ENCODE results near the gene NEGR1.

Gene NEGR1

DNA sequence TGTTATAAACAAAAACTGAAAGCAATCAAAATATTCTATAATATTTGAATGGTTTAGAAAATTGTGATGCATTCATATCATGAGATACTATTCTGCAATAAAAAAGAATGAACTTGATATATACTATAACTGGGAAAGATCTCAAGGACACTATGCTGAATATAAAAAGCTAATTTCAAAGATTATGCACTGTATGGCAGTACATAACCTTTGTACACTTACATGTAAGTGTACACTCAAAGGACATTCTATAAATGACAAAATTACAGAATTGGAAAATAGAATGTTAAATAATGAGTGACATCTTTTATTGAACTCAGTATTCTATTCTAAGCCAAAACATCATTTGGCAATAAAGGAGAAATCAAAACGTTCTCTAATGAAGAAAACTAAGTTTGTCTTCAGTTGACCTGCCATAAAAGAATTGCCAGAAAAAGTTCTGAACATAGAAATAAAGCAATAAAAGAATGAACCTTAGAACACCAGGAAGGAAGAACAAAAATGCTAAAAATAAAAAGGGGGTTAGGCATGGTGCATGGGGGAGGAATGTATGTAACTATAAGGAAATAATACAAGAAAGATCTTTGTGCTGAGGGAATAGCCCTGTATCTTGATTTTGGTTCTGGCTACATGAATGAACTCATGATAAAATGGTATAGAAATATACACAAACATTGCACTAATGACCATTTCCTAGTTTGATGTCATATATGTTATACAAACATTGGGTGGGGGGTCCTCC lies 519.7 kb downstream of the NEGR1 start:
- no peak for DNase-seq

DNA sequence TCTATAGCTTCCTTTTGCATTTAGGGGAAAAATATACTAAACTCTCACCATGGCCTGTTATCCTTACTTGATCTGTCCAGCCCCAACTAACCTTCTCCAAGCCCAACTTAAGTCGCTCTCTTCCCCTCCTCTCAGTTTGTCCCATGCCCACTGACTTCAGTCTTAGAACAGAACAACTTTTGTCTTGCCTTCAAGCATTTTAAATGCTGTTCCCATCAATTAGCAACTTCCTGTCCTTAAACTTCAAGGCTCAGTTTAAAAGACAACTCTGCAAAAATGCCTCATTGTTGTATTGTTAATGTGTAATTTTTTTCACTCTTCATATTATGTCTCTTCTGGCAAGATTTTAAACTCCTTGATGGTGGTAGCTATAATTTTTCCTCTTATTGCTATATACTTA lies 526.9 kb downstream of the NEGR1 start:
- no peak for DNase-seq

DNA sequence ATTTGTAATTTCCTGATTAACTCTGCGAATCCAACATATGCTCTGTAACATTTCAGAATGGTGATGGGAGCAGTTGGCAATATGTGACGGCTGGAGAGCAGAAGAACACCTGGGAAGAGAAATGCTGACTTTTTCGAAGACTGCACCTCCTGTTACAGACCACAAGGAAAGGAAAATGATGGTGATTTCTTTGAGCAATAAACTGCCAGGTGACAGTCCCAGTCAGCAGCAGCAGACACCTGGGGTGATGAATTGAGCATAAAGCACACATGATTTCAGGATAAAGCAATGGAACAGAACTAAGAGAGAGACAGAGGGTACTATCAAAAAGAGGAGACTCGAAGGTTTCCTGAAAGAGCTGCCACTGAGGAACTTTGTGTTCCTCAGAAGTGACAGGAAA lies 528.6 kb downstream of the NEGR1 start:
- DNase-seq: no peak

DNA sequence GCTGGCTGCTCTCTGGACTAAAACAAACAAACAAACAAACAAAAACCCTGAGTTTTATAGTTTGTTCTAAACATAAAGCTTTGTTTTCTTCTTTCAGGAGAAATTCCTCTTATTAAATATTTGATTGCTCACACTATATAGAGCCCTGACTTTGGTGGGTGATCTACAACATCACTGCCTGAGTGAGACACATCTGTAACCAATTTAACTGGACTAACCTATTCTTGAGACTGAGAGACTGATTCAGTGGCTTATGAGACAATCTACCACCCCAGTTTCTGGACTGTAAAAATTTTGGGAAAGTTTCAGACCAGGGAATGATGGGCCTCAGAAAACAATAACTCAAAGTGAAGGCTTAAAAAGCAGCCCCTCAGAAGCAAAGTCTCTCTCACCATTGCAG lies 537.0 kb downstream of the NEGR1 start:
- DNase-seq: no peak

DNA sequence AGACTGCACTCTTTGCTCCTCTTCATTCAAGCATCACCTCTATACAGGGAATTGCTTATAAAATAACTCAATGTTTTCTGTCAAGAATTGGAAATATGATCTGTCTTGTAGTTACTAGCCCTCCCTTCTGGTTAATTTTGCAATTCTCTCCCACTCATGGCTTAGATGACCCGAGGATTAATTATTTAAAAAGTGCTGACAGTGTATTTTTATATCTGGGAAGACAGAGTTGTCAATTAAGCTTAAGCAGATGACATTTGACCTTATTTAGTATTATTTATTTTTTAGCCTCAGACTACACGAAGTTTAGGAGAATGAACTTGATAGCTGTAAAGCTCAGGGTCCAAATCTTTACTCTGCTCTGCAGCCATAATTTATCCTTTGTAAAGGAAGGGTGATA lies 538.5 kb downstream of the NEGR1 start:
- DNase-seq: no peak

DNA sequence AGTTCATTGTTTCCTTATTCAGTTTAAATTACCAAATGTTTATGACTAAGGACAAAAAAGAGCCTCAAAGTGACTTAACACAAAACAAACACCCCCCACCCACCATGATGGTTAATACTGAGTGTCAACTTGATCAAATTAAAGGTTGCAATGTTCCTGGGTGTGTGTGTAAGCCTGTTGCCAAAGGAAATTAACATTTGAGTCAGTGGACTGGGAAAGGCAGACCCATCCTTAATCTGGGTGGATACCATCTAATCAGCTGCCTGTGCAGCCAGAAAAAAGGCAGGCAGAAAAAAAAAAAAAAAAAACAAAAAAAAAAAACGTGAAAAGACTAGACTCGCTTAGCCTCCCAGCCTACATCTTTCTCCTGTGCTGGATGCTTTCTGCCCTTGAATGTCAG lies 543.4 kb downstream of the NEGR1 start:
- DNase-seq: no peak

DNA sequence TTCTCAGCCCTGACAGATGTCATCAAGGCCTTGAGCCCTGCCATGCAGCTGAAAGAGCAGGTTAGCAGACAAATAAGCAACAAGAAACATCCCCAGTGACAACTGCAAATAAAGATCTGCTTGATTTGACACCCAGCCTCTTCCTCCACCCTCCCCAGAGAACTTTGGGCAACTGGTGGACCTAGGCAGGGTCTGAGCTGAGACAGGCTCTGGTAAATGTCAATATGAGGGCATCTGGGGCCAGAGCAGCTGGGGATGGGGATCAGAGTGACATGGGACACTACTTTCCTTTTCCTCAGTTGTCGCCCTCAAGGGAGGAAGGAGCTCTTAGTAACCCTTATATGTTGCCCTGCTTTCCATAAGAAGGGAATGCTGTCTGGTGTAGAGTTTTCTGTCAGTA lies 544.1 kb downstream of the NEGR1 start:
- no peak for DNase-seq

DNA sequence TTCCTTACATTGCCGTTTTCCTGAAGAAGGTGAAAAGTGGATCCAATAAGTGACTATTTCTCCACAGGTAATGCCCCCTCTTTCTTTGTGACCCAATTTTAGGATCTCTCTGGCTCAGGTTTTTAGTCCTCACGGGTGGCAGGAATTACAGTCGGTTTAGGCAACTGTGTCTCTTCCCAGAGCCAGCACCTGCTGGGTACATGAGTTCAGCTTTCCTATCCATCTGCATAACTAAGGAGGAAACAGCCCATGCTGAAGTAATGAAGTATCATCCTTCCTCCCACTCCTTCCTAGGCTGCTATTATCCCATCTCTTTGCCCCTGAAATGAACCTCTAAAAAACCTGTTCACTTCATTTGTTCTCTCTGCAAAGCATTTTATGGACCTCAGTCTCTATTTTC lies 544.6 kb downstream of the NEGR1 start:
- no peak for DNase-seq

DNA sequence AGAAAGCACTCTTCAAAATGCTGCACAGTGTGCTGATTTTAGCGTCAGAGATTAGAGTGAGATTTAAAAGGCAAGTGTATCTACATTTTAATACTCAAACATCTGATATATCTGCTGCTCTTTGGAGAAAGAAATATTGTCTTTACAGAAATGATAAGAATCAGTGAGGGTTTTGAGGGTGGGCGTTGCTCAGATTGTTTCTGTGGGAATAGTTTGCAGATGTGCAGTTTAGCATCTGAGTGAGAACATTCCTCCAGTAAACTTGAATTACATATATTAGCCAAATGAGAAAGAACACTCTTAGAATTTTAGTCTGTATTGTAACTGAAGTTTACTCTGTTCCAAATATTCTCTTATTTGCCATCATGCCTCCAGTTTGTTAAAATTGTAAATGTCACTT lies 549.2 kb downstream of the NEGR1 start:
- DNase-seq: no peak

DNA sequence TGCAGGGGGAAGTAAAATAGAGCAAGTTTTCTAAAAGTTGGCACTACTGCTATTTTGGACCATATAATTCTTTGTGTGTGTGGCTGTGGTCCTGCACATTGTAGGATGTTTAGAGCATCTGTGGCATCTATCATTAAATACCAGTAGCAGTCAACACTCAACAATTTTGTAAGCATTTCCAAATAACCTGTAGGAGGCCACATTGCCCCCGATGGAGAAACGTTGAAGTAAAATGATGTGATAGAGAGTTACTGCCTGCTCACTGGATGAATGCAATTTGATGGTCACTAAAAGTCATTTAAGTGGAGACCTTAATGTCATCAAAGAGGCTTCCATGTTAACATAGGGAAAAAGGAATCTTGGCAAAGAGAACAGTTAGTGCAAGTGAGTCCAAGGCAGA lies 560.8 kb downstream of the NEGR1 start:
- DNase-seq: no peak

DNA sequence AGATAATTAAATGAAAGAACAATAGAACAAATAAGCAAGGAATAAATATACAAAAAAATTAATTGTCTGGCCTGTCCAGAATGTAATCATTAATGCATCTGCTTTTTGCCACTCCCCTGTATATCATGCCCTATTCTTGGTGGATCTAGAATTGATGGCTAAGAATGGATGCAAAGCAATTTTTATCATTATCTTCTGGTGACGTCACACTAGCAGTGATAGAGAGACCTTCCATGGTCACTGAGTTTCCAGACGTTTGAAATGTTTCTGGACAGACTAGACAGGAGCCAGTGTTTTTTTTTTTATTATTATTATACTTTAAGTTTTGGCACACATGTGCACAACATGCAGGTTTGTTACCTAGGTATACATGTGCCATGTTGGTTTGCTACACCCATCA lies 563.0 kb downstream of the NEGR1 start:
- no peak for DNase-seq

DNA sequence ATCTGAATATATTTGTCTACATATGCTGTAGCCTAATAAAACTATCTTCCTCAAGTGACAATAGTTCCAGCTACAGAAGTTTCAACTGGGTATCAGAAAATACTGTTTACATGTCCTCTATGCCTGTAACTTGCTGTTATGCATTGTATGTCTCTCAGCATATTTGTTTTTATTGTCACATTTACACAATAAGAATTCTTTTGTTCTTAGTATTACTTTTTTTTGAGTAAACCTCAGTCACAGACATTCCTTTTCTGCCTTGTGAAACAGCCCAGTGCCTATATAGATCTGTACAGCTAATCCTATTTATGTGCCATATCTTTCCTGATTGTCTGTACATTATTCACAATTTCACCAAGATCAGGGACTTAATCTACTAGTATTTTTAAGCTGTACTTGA lies 565.2 kb downstream of the NEGR1 start:
- DNase-seq: no peak

DNA sequence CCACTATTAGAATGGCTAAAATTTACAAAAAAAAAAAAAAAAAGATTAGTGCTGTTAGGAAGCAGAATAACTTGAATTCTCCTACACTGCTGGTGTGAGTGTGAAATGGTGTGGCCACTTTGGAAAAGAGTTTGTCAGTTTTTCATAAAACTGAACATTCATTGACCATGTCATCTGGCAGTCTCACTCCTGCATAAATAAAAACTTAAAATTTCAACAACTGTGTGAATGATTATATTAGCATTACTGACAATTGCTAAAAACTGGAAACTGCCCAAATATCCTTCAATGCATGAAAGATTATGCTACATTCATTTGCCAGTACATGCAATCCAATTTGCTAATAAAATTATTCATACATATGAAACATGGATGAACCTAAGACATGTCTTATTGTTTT lies 570.9 kb downstream of the NEGR1 start:
- DNase-seq: no peak

DNA sequence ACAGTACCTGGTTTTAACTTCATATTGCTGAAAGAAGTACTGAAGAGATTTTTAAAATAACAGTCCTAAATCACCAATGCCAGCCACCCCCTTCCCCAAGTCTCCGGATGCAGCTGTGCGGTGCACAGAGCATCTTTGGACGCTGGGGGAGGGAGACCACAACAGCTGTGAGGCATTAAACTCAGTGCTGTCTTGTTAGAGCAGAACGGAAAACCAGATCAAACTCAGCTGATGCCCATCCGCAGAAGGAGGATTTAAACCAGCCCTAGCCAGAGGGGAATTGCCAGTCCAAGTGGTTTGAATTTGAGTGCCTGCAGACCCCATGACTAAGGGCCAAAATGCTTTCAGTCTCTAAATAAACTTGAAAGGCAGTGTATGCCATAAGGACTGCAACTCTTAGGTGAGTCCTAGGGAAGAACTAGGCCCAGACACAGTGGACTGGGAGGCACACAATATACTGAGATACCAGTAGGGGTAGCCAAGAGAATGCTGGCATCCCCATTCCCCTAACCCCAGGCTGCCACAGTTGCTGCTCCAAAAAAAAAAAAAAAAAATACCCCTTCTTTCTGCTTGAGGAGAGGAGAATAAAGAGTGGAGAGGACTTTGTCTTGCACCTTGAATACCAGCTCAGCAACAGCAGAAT lies 576.2 kb downstream of the NEGR1 start:
- DNase-seq: no peak

DNA sequence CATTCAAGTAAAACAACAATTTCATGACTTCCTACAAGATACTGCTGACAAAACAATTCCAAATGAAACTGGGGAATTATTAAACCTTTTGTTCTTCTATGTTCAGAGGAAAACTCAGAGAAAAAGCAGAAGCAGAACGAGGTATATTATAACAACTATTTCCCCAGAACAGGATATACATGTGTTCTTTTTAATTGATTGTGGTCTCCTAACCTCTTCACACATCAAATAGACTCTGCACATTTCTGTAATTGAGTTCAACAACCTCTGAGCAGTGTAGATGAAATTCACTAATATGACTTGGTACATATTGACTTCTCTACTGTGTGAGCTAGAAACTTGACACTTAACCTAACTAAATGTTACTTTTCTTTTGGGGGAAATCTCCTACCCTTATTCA lies 584.2 kb downstream of the NEGR1 start:
- no peak for DNase-seq

DNA sequence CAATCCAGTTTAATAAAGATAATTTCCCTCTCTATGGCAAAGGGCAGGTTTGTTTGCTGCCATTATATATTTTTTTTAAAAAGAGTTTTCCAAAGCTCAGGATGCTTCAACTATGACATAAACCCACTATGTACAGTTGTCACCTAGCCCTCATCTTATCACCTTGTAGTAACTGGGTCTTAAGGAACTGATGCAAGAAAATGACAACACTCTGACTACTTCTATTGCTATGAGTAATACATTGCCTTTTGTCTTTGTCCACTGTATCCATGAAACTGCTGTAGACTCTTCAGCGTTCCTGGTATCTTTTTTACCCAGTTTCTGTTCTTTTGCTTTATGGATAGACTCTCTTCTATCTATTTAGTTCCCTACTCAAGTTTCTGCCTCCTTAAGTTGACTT lies 586.5 kb downstream of the NEGR1 start:
- DNase-seq: no peak

DNA sequence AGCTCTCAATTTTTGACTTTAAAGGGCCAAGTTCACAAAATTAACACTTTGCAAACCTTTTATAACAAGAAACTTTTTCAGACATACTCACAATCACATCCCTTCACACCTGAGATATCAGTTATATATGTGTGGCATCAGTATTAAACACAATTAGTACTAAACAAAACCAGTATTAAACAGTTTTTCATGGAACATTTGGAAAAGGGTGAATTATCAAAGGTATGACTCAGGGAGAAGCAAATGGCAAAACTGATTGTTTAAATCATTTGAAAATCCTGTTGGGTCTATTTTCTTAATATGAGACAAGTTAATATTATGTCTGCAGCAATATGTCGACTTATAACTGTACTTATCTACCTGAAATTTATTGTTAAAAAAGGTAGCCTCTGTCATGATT lies 587.3 kb downstream of the NEGR1 start:
- no peak for DNase-seq

DNA sequence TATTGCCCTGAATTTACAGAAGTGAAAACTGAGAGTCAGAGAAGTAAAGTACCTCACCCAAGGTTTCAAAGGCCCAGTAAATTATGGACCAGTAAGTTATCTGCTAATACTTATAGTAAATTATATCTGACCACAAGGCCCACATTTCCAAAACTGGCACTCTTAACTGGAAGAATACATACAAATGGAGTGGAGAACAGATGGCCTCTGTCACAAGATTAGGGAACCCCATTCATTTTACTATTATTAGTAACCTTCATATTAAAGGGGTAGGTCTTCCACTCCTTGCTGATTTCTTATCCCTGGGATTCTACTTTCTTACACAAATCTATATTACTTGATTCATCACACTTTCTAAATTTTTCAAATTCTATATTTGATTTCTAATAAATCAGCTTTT lies 588.8 kb downstream of the NEGR1 start:
- DNase-seq: no peak

DNA sequence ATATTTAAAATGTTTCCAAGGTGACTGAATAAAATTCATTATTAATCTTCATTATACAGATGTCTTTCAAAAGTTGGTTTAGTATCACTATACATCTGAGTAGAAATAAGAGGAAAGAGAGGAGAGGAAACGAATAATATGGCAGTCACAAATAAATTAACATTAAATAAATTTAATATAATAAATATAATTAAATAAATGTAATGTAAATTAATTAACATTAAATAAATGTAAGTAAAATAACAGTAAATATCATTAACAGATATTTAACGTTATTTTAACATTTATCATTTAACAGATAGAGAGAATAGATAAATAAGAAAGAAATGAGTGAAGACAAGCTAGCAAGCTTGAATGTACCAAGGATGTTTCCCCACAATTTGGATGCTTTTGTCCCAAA lies 592.7 kb downstream of the NEGR1 start:
- no peak for DNase-seq

DNA sequence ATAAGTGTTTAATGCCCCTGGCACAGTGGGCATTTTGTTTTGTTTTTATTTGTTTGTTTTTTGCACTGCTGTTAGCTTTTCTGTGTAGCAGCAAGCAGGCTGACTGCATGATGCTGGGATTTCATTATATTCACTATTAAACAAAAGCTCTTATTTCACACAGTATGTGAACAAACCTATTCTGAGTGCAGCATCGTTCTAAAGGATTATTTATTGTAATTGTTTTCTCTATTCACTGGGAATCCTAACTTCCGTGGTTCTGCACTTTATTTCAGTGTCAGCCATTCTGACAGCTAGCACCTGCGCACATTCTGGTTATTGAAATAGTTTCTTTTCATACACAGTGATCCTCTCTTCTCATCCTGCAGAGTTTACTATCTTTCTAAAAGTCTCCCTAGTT lies 595.0 kb downstream of the NEGR1 start:
- no peak for DNase-seq

DNA sequence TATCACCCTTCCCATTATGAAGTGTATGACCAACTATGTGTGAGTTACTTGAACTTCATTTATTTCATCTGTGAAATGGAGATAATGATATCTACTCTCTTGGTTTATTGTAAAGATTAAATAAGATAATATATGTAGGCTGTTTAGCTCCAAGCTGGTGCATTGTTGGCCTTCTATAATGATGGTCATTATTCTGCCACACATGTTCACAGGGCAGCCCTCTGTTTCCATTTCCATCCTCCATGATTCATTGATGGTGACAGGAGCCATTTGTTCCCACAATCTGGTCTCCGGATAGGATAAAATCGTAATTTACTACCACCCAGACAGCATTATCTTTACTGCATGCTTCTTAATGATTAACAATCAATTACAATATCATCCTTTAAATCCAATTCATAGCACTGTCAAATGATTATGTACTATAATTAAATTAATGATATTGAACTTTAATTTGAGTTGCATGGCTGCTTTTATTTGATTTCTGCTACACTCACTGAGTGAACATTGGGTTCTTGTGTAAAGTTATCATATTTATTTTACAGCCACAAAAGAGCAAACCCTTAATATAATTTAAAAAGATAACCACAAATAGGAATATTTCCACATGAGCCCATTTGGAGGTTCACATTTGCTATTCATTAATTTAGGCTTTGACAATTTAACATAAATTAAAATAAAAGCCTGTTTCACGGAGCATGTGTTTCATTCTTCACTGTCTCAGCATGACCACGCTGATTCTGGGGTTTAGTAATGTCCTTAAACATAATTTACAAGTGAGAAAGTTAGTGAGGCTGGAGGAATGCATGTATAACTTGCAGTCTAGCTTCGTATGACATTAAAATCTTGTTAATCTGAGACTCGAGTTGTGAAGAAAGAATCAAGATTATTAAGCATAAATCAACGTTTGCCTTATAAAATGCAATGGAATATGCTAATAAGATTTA lies 605.1 kb downstream of the NEGR1 start:
- DNase-seq: no peak

DNA sequence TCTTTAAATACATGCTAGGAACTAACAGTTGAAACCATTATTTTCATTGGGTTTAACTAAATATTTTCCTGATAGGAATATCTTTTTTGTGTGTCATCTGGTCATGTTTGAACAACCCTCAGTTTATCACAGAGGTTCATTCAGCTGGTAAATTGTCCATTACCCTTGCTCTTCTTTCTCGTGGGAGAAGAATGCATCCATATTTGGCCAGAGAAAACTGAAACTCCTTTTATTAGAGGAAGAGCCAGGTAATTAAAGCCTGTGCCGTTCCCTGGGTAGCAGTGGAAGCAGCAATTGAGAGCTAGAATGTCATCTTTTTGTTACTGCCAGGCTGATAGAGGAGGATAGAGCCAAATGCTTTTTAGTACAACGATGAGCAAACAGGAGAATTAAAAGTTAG lies 614.3 kb downstream of the NEGR1 start:
- DNase-seq: no peak

DNA sequence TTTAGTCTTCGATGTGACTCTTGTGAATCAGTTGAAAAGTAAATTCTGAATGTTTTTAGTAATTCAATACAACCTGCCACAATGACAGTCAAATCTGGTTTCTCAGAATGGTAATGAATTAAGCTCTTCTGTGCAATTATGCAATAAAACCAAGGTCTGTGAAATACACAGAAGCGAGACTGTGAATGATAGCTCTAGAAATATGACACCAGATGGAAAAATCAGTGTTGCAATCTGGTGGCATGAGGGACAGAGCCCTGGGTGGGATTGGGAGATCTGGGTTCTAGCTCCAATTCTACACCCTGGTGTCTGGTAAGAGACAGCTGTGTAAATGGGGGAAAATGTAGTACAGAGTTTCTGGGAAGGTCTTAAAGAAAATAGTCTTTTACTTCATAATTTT lies 615.1 kb downstream of the NEGR1 start:
- no peak for DNase-seq

DNA sequence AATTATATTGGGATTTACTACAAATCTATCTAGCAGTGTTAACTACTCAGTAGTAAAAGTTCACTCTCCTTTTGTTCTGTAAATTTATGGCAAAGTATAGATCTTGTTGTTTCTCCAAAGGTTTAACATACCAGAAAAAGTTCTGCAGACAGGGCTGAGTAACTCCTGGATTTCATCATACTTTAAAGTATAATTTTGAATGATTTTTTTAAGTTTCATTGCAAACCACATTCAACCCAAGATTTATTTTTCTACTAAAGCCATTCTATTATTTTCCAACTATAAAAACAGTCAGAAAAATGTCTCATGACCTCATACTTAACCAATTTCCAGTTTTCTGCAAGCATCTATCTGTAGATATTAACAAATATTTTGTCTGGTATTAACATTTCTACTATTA lies 615.7 kb downstream of the NEGR1 start:
- no peak for DNase-seq

All from activated CD4-positive, alpha-beta T cell treated with anti-CD3 and anti-CD28 coated beads, Interleukin-2, amount 50 U/mL, for 48 hours (primary cell).